Activated CD4-positive, alpha-beta memory T cell treated with anti-CD3 and anti-CD28 coated beads for 36 hours (primary cell): ENCODE data around the gene DCANP1. TPM values are rescaled to one million over a fixed set of nuclear protein-coding genes. Genes with fewer than 3 reads are reported as not detected.

ENCODE experiments used
- CTCF ChIA-PET: fragments of 350-600 bp; sonication (Branson Sonifier 250); formaldehyde crosslinking; loops from one replicate; lab custom pipeline; 2021; ENCODE audit warnings: antibody characterized with exemption, inconsistent platforms; lab: Charles Lee
- POLR2A ChIA-PET: fragments of 350-600 bp; sonication (Branson Sonifier 250); formaldehyde crosslinking; loops from one replicate; lab custom pipeline; 2021; ENCODE audit warnings: antibody characterized with exemption; lab: Charles Lee
- DNase-seq: peaks from one replicate; pipeline ENCODE4 v3.0.0-alpha.2; 2020
- H3K27ac Mint-ChIP-seq: one replicate; pipeline ENCODE4 v1.8.0; 2021; ENCODE audit warnings: mixed read lengths
- H3K27me3 Mint-ChIP-seq: one replicate; pipeline ENCODE4 v1.8.0; 2021; ENCODE audit warnings: mixed read lengths
- H3K36me3 Mint-ChIP-seq: one replicate; pipeline ENCODE4 v1.8.0; 2021; ENCODE audit warnings: mixed read lengths
- H3K4me1 Mint-ChIP-seq: one replicate; pipeline ENCODE4 v1.8.0; 2021; ENCODE audit warnings: low read depth, mixed read lengths
- H3K4me3 Mint-ChIP-seq: one replicate; pipeline ENCODE4 v1.8.0; 2021; ENCODE audit warnings: mild to moderate bottlenecking, mixed read lengths
- H3K9me3 Mint-ChIP-seq: one replicate; pipeline ENCODE4 v1.8.0; 2021; ENCODE audit warnings: mixed read lengths
- intact Hi-C: fragments of 100-400 bp; cut with micrococcal nuclease; formaldehyde crosslinking; loops from one replicate; pipeline ENCODE4 v1.15.1; 2023
- total RNA-seq, 2 experiments: library from RNA; stranded (reverse); gene quantifications; one replicate each; pipeline ENCODE4 v1.2.3, GENCODE V29; 2021

The DCANP1 gene
- total RNA-seq, 2 experiments from 2014 or later = not detected

DNA sequence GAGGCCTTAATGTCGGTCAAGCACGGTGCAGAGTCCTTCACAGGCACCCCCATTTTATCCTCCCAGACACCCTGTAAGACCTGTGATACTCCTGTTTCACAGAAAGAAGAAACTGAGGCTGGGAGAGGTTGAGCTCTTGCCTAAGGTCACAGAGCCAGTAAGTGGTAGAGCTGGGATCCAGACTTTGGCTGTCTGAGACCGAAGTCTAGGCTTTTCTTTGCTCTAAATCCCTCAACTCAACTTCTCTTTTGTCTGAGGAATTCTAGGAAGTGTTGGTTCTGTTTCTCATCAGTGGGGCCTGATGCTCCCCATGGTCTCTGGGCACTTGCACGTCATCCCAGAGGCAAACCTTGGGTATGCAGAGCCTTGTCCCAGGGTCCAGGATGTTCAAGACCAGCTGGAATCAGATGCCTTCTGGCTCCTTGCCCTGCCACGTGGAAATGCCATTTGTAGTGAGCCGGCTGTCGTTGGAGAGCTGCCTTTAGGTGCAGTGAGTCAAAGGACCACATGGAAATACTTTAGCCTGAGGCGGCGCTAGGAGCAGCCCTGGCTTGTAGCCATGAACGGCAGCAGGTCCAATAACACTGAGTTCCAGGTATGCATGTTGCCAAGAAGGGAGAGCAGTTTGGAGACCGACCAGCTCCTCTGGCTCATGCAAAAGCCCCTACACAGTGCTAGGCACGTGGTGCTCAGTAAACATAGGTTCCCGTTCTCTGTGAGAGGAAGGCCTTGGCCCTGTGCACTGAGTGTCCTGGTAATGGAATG, 9.2 kb downstream of the DCANP1 start:
- intact Hi-C loops = no loop called here
- ChIA-PET POLR2A (no interaction called here), CTCF (interaction anchor here (0.8 to 2.0 kb wide), 3 partner anchors 12 to 19 kb away, joined by 4 to 10 read pairs (median 5); no protein-coding TSS in a partner anchor)
- Mint-ChIP-seq H3K27me3 (peaks cover 4% of the 10 kb centered on the region), H3K9me3 (no peaks in the 10 kb centered on the region), H3K36me3 (no peaks in the 10 kb centered on the region), H3K4me3 (no peak overlapping the region), H3K27ac (no peak overlapping the region), H3K4me1 (no peaks in the 10 kb centered on the region)
- DNase-seq = no peak

GRCh38 chr5:135437422-135437795, 9.7 kb downstream of the DCANP1 start:
- Mint-ChIP-seq H3K4me1 (no peaks in the 10 kb centered on the region), H3K36me3 (no peaks in the 10 kb centered on the region), H3K4me3 (no peak overlapping the region), H3K27ac (no peak overlapping the region), H3K9me3 (no peaks in the 10 kb centered on the region), H3K27me3 (peaks cover 4% of the 10 kb centered on the region)
- DNase-seq = no peak
- ChIA-PET CTCF (interaction anchor here (1.2 to 2.0 kb wide), 2 partner anchors 12 to 20 kb away, joined by 5 to 10 read pairs; no protein-coding TSS in a partner anchor), POLR2A (no interaction called here)
- intact Hi-C loops = no loop called here

GRCh38 chr5:135436951-135437418, 10.2 kb downstream of the DCANP1 start:
- DNase-seq = no peak
- H3K36me3 Mint-ChIP-seq = no peaks in the 10 kb centered on the region
- no peak overlapping the region for H3K4me3 Mint-ChIP-seq
- no peak overlapping the region for H3K27ac Mint-ChIP-seq
- no peaks in the 10 kb centered on the region for H3K9me3 Mint-ChIP-seq
- no peaks in the 10 kb centered on the region for H3K4me1 Mint-ChIP-seq
- POLR2A ChIA-PET = no interaction called here
- H3K27me3 Mint-ChIP-seq = peaks cover 4% of the 10 kb centered on the region
- CTCF ChIA-PET = interaction anchor here (2.0 kb wide), 1 partner anchor 11 kb away, joined by 10 read pairs; no protein-coding TSS in a partner anchor
- intact Hi-C loops = no loop called here

- intact Hi-C loops = no loop called here
- CTCF ChIA-PET = interaction anchor here (0.7 to 2.0 kb wide), 2 partner anchors 10 to 21 kb away, joined by 3 to 10 read pairs; no protein-coding TSS in a partner anchor
- peaks cover 6% of the 10 kb centered on the region for H3K27me3 Mint-ChIP-seq
- H3K27ac Mint-ChIP-seq = no peak overlapping the region
- H3K9me3 Mint-ChIP-seq = no peaks in the 10 kb centered on the region
- no peaks in the 10 kb centered on the region for H3K36me3 Mint-ChIP-seq
- no peak for DNase-seq
- H3K4me3 Mint-ChIP-seq = no peak overlapping the region
- H3K4me1 Mint-ChIP-seq = no peaks in the 10 kb centered on the region
- POLR2A ChIA-PET = no interaction called here
Observed at GRCh38 chr5:135435467-135436330, 11.4 kb downstream of the DCANP1 start.

GRCh38 chr5:135434591-135435466, 12.3 kb downstream of the DCANP1 start:
- H3K27me3 Mint-ChIP-seq = peaks cover 10% of the 10 kb centered on the region
- intact Hi-C loops = no loop called here
- DNase-seq = no peak
- no peaks in the 10 kb centered on the region for H3K36me3 Mint-ChIP-seq
- H3K4me3 Mint-ChIP-seq = no peak overlapping the region
- CTCF ChIA-PET = no interaction called here
- H3K9me3 Mint-ChIP-seq = no peaks in the 10 kb centered on the region
- POLR2A ChIA-PET = no interaction called here
- H3K4me1 Mint-ChIP-seq = no peaks in the 10 kb centered on the region
- H3K27ac Mint-ChIP-seq = no peak overlapping the region

- H3K9me3 Mint-ChIP-seq = peaks cover 2% of the 10 kb centered on the region
- H3K4me3 Mint-ChIP-seq = no peak overlapping the region
- ChIA-PET POLR2A (no interaction called here), CTCF (interaction anchor here (1.3 to 1.5 kb wide), 2 partner anchors 33 to 127 kb away, joined by 3 to 4 read pairs; no protein-coding TSS in a partner anchor)
- DNase-seq = no peak
- no peaks in the 10 kb centered on the region for H3K4me1 Mint-ChIP-seq
- peaks cover 13% of the 10 kb centered on the region for H3K27me3 Mint-ChIP-seq
- H3K36me3 Mint-ChIP-seq = no peaks in the 10 kb centered on the region
- intact Hi-C loops = no loop called here
- no peak overlapping the region for H3K27ac Mint-ChIP-seq
Observed at GRCh38 chr5:135433681-135434426, 13.3 kb downstream of the DCANP1 start.

GRCh38 chr5:135432113-135432512, 15.0 kb downstream of the DCANP1 start:
- H3K4me1 Mint-ChIP-seq = no peaks in the 10 kb centered on the region
- CTCF ChIA-PET = no interaction called here
- intact Hi-C loops = no loop called here
- H3K36me3 Mint-ChIP-seq = no peaks in the 10 kb centered on the region
- H3K4me3 Mint-ChIP-seq = no peak overlapping the region
- H3K27me3 Mint-ChIP-seq = peaks cover 13% of the 10 kb centered on the region
- POLR2A ChIA-PET = no interaction called here
- H3K9me3 Mint-ChIP-seq = peaks cover 7% of the 10 kb centered on the region
- H3K27ac Mint-ChIP-seq = no peak overlapping the region
- no peak for DNase-seq

DNA sequence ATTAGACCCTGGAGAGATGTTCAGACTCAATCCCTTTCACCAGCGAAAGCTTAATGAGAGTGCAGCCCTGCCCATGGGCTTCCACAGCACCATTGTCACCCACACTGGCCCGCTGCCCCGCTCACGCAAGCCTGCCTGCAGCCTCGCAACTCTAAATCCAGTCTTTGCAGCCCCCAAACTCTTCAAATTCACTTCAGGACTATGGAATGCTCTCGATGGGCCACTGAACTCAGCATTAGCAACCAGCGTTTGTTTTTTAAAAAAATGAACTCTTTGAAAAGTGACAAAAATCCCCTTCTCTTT, 17.1 kb downstream of the DCANP1 start:
- H3K27ac Mint-ChIP-seq = no peak overlapping the region
- CTCF ChIA-PET = no interaction called here
- H3K9me3 Mint-ChIP-seq = peaks cover 7% of the 10 kb centered on the region
- no peak overlapping the region for H3K4me3 Mint-ChIP-seq
- POLR2A ChIA-PET = no interaction called here
- H3K27me3 Mint-ChIP-seq = peaks cover 17% of the 10 kb centered on the region
- no peak for DNase-seq
- intact Hi-C loops = no loop called here
- H3K36me3 Mint-ChIP-seq = no peaks in the 10 kb centered on the region
- peaks cover 2% of the 10 kb centered on the region for H3K4me1 Mint-ChIP-seq

DNA sequence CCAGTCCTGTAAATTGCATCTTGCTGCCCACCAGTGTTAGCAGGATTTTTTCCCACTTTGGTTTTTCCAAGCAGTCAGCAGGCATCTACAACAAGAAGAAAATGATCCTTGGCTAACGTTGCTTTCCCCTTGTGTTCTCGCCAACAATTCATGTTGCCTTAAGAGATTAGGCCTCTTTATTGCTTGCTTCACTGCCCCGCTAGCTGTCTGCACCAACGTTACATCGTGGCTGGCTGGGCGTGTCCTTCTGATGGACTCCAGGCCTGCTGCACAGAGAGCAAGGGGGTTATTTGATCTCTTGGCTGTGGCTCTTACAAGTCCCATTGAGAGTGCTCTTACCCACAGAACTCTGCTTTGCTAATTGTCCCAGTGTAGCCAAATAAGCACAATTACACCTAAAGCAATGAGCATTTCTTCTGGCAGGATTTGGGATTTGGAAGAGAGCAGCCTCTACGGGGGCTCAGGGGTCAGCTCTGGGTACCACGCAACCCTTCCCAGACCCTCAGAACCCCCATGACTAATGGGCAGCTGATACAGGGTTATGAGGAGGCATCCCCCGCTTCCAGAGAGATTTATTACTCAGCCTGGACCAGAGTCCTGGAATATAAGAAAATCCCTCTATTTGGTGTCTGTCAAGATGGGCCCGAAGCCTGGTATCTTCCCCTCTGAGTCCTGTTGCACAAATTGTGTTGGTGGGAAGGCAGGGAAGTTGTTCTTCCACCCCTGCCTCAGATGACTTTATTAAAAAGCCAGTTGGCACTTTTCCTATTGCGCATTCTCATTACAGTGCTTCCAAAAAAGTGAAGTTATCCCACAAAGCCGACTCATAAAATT, 17.6 kb downstream of the DCANP1 start:
- intact Hi-C loops = no loop called here

GRCh38 chr5:135428586-135428985, 18.6 kb downstream of the DCANP1 start:
- CTCF ChIA-PET = no interaction called here

More for the DNA sequence above, 17.6 kb downstream of the DCANP1 start:
- ChIA-PET CTCF (no interaction called here), POLR2A (no interaction called here)
- no peak overlapping the region for H3K27ac Mint-ChIP-seq
- peaks cover 17% of the 10 kb centered on the region for H3K27me3 Mint-ChIP-seq
- peaks cover 2% of the 10 kb centered on the region for H3K4me1 Mint-ChIP-seq
- H3K9me3 Mint-ChIP-seq = peaks cover 7% of the 10 kb centered on the region
- H3K36me3 Mint-ChIP-seq = no peaks in the 10 kb centered on the region
- no peak for DNase-seq
- H3K4me3 Mint-ChIP-seq = no peak overlapping the region

More at GRCh38 chr5:135428586-135428985, 18.6 kb downstream of the DCANP1 start:
- H3K36me3 Mint-ChIP-seq = no peaks in the 10 kb centered on the region
- intact Hi-C loops = no loop called here
- H3K4me1 Mint-ChIP-seq = peaks cover 2% of the 10 kb centered on the region
- H3K27ac Mint-ChIP-seq = no peak overlapping the region
- H3K27me3 Mint-ChIP-seq = peaks cover 20% of the 10 kb centered on the region
- POLR2A ChIA-PET = no interaction called here
- H3K9me3 Mint-ChIP-seq = peaks cover 7% of the 10 kb centered on the region
- no peak for DNase-seq
- no peak overlapping the region for H3K4me3 Mint-ChIP-seq
